MCF 10A (cell line): ENCODE results near the gene CFAP46. TPM values are rescaled to one million over a fixed set of nuclear protein-coding genes. Genes with fewer than 3 reads are reported as not detected.
"Not testable (repeated sequence)": the region's sequence is repeated elsewhere in the genome, so short reads cannot be mapped to it uniquely, and the experiment has no call there.

Source experiments
- BruUV-seq: library from RNA; stranded (reverse); fragments of 400-500 nt; replicated peaks from 2 replicates; lab custom pipeline; 2021; lab: Mats Ljungman, UMichigan
- CTCF ChIA-PET: fragments of 300-600 bp; sonication (Branson Sonifier 250); formaldehyde crosslinking; extraction: SDS; loops from one replicate; lab custom pipeline; 2021; ENCODE audit warnings: antibody characterized with exemption, inconsistent platforms; lab: Yijun Ruan, JAX
- POLR2A ChIA-PET: fragments of 300-600, 350-650 bp; sonication (Branson Sonifier 250); formaldehyde crosslinking; extraction: SDS; loops from one replicate; lab custom pipeline; 2020; ENCODE audit warnings: antibody characterized with exemption, inconsistent platforms; lab: Yijun Ruan, JAX
- DNase-seq: peaks from one replicate; pipeline ENCODE4 v3.0.0-alpha.2; 2018; ENCODE audit not compliant: unreplicated experiment
- H3K27ac Mint-ChIP-seq: one replicate; pipeline ENCODE4 v1.8.0; 2022; ENCODE audit warnings: mild to moderate bottlenecking, low read depth, mixed read lengths; ENCODE audit not compliant: unreplicated experiment
- H3K27me3 Mint-ChIP-seq: one replicate; pipeline ENCODE4 v1.8.0; 2022; ENCODE audit warnings: mixed read lengths; ENCODE audit not compliant: insufficient read depth, unreplicated experiment
- H3K36me3 Mint-ChIP-seq: one replicate; pipeline ENCODE4 v1.8.0; 2022; ENCODE audit warnings: mild to moderate bottlenecking, moderate library complexity, mixed read lengths; ENCODE audit not compliant: insufficient read depth, unreplicated experiment
- H3K4me1 Mint-ChIP-seq: one replicate; pipeline ENCODE4 v1.8.0; 2022; ENCODE audit warnings: mixed read lengths; ENCODE audit not compliant: insufficient read depth, unreplicated experiment
- H3K4me3 Mint-ChIP-seq: one replicate; pipeline ENCODE4 v1.8.0; 2022; ENCODE audit warnings: mild to moderate bottlenecking, moderate library complexity, mixed read lengths; ENCODE audit not compliant: unreplicated experiment
- H3K9me3 Mint-ChIP-seq: one replicate; pipeline ENCODE4 v1.8.0; 2022; ENCODE audit warnings: mixed read lengths; ENCODE audit not compliant: unreplicated experiment
- intact Hi-C: fragments of 100-400 bp; cut with micrococcal nuclease; formaldehyde crosslinking; loops from 2 replicates; pipeline ENCODE4 v1.14.1; 2022
- total RNA-seq: library from RNA; stranded (reverse); gene quantifications from 2 replicates; pipeline ENCODE4 v1.2.3, GENCODE V29; 2022
- TF ChIP-seq, protein P1 (sequence below): fragments of 200-600 bp; IDR thresholded peaks from one replicate; pipeline ENCODE4 v1.8.0; 2022; ENCODE audit warnings: antibody characterized with exemption, mild to moderate bottlenecking; ENCODE audit not compliant: unreplicated experiment

Gene CFAP46
- total RNA-seq, 1 experiment from 2014 or later, result 0.33 TPM

DNA sequence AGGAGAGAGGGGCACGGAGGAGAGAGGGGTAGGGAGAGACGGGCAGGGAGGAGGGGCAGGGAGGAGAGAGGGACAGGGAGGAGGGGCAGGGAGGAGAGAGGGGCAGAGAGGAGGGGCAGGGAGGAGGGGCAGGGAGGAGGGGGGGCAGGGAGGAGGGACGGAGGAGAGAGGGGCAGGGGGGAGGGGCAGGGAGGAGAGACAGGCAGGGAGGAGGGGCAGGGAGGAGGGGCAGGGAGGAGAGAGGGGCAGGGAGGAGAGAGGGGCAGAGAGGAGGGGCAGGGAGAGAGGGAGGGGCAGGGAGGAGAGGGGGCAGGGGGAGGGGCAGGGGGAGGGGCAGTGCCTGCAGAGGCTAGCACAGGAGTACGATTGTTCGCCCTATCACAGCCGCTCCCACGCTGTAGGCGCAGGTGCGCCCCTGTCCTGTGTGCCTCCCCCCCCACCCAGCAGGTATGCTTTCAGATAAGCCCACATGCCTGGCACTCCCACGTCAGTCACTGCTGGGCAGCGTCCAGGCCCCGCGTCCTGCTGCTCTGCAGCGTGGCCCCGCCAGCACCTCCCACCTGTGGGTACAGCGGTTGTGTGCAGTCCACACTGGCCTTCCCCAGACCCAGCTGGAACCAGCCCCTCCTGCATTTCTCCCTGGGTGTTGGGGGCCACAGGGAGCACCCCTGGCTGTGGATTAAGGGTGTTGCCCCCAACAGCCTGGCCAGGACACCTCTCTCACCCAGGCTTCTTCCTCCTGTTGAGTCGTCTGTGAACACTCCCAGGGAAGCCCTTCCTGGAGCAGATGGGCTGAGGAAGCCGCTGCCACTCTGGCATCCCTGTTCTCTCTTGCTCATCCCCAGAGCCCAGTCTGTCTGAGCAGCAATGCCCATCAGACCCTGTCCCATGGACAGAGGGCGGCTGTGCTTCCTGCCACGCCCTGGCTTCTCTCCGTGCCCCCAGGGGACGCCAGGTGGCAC is 167.2 kb downstream of the CFAP46 start:
- DNase-seq, result no peak
- BruUV-seq, result no TSS peak
- H3K4me3 Mint-ChIP-seq, result no peak overlapping the region
- TF ChIP-seq, protein P1, sequence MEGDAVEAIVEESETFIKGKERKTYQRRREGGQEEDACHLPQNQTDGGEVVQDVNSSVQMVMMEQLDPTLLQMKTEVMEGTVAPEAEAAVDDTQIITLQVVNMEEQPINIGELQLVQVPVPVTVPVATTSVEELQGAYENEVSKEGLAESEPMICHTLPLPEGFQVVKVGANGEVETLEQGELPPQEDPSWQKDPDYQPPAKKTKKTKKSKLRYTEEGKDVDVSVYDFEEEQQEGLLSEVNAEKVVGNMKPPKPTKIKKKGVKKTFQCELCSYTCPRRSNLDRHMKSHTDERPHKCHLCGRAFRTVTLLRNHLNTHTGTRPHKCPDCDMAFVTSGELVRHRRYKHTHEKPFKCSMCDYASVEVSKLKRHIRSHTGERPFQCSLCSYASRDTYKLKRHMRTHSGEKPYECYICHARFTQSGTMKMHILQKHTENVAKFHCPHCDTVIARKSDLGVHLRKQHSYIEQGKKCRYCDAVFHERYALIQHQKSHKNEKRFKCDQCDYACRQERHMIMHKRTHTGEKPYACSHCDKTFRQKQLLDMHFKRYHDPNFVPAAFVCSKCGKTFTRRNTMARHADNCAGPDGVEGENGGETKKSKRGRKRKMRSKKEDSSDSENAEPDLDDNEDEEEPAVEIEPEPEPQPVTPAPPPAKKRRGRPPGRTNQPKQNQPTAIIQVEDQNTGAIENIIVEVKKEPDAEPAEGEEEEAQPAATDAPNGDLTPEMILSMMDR, result no peak
- POLR2A ChIA-PET, result interaction anchor here (0.7 kb wide), 1 partner anchor 22 kb away, joined by 3 read pairs; no protein-coding TSS in a partner anchor
- H3K27me3 Mint-ChIP-seq, result no peaks in the 10 kb centered on the region
- no peak overlapping the region for H3K27ac Mint-ChIP-seq
- H3K36me3 Mint-ChIP-seq, result peaks cover 5% of the 10 kb centered on the region
- intact Hi-C loops, result no loop called here
- CTCF ChIA-PET, result no interaction called here
- H3K4me1 Mint-ChIP-seq, result no peaks in the 10 kb centered on the region
- H3K9me3 Mint-ChIP-seq, result no peaks in the 10 kb centered on the region

DNA sequence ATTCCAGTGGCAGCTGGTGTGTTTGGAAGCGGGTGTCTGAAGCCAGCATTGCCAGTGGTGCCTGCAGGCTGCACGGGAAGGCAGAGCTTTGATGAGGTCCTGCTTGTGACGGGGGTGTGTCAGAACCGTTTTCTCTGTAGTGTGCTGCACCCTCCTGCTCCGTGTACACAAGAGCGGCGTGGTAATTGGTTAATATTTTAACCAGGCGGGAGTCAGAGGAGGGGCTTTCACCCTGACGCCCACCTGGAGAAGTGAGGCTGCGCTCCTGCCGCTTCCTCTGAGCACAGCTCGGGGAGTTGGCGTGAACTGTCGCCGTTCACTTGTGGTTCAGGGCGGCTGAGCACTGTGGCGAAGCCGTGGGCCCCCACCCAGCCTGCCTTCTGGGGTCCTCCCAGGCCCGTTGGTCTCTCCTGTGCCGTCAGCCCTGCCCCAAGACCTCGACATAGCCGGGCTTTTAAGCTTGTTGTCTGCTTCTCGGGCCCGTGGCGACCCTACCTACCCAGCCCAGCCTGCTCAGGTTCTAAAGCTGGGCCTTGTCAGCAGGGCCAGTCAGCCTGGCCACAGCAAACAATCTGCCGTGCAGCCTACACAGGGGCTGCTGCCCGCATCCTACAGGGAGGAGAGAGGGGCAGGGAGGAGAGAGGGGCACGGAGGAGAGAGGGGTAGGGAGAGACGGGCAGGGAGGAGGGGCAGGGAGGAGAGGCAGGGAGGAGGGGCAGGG is 168.0 kb downstream of the CFAP46 start:
- H3K9me3 Mint-ChIP-seq, result no peaks in the 10 kb centered on the region
- H3K4me1 Mint-ChIP-seq, result no peaks in the 10 kb centered on the region
- ChIA-PET POLR2A (no interaction called here), CTCF (no interaction called here)
- no TSS peak for BruUV-seq
- intact Hi-C loops, result no loop called here
- no peak overlapping the region for H3K4me3 Mint-ChIP-seq
- DNase-seq, result no peak
- H3K27ac Mint-ChIP-seq, result no peak overlapping the region
- TF ChIP-seq, protein P1, result no peak
- no peaks in the 10 kb centered on the region for H3K27me3 Mint-ChIP-seq
- peaks cover 6% of the 10 kb centered on the region for H3K36me3 Mint-ChIP-seq

DNA sequence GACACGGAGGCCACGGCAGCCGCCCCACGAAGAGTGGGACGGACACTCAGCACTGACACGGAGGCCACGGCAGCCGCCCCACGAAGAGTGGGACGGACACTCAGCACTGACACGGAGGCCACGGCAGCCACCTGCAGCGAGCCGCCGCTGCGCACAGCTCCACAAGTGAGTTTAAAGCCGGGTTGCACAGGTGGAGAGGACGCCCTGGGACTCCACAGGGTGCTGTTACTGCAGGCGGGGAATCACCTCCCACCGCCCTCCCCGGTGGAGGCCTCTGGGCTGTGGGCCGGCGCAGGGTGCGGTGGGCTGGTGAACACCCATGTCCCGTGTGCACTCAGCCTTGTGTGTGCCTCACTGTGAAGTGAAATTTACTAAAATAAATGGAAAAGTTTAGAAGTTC is 169.6 kb downstream of the CFAP46 start:
- intact Hi-C loops, H3K36me3 Mint-ChIP-seq, POLR2A ChIA-PET, CTCF ChIA-PET, H3K4me1 Mint-ChIP-seq, H3K27me3 Mint-ChIP-seq, DNase-seq, H3K4me3 Mint-ChIP-seq, H3K9me3 Mint-ChIP-seq, H3K27ac Mint-ChIP-seq, BruUV-seq: not testable (repeated sequence)

DNA sequence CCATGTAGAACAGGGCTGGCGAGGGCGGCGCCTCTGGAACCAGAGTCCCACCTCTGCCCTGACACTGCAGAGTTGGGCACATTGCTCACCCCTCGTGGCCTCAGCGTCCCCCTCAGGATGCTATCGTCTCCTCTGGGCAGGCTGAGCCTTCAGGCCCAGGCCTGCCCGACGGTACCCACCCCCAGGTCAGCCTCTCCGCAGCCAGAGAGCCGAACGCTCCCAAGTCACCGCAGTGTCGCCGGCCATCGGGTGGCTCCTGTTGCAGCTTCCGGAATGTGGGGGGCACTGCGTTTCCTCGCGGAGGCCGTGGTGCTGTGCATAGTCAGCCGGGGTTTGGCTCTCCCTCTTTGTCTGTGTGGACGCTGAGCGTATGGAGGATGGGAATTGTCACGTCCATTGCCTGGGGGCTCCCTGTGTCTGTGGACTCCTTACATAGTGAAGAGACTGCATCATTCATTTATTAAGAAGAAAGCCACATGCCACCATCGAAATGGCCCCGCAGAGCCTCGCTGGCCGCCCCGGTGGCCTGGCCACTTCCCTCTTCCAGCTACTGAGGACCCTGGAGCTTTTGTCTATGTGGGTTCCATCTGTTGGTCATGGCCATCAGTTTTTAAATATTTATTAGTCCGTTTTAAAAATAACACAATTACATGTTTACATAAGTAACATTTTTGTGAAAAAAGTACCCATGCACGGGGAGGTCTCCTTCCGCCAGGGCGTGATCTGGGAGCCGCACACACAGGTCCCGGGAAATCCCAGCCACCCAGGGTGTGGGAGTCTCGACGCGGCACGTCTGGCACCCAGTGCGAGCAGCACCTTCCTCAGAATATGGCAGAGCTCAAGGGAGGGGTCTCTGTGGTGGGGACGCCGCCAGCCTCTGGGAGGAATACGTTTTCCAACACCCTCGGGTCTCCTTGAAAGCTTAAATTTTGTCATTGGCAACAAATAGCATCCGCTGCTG is 172.0 kb downstream of the CFAP46 start:
- BruUV-seq, result no TSS peak
- no peaks in the 10 kb centered on the region for H3K27me3 Mint-ChIP-seq

More for the DNA sequence above, 172.0 kb downstream of the CFAP46 start:
- Mint-ChIP-seq H3K9me3 (no peaks in the 10 kb centered on the region), H3K4me3 (no peak overlapping the region), H3K36me3 (peaks cover 10% of the 10 kb centered on the region), H3K4me1 (no peaks in the 10 kb centered on the region), H3K27ac (no peak overlapping the region)
- DNase-seq, result no peak
- TF ChIP-seq, protein P1, result no peak
- ChIA-PET CTCF (interaction anchor here (0.6 kb wide), 1 partner anchor 378 kb away, joined by 3 read pairs; no protein-coding TSS in a partner anchor), POLR2A (no interaction called here)
- intact Hi-C loops, result no loop called here
